ENCODE results near the gene SLC6A19.
A peak's percentile ranks its signal among the peaks of the same experiment; 100 is the strongest.

SLC6A19 gene

DNA sequence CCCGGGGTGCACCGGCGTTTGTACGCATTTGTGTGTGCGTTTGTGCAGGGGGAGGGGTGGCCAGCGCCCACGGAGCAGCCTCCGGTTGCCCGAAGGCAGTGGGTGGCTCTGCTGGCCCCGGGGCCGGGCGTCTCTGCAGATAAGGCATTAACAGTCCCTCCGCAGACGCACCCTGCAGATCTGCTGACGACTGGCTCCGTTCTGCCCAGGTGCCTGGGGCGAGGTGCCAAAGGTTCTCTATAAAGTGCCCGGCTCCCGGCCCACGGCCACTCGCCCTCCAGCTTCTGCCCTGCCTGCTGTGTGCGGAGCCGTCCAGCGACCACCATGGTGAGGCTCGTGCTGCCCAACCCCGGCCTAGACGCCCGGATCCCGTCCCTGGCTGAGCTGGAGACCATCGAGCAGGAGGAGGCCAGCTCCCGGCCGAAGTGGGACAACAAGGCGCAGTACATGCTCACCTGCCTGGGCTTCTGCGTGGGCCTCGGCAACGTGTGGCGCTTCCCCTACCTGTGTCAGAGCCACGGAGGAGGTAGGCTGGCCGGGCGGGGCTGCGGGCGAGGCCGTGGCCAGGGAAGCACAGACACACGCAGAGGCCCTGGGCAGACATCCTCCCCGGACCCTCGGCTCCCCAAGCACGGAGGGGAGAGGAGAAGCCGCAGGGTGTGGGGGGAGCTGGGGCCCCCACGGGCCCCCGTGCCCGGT lies at the start of gene SLC6A19:
TSS of gene SLC6A19 (plus strand) at position 269 of the 699 bp plus-strand sequence. CDS start at position 325, 56 bp downstream.
- Histone ChIP-seq H3K27ac (no peak within 1 kb of the TSS), H3K4me3 (no peak within 1 kb of the TSS)
- TF ChIP-seq CTCF (IDR thresholded peaks at IDR 0.05), result no peak
- DNase-seq (ENCODE audit: low spot score), result no peak

- TF ChIP-seq CTCF (IDR thresholded peaks at IDR 0.05), result no peak
- Histone ChIP-seq H3K27ac (no peak overlapping the region), H3K4me3 (no peak overlapping the region)
- no peak for DNase-seq (ENCODE audit: low spot score)
Measured at GRCh38 chr5:1152156-1152555, 49.2 kb upstream of the SLC6A19 start.

DNA sequence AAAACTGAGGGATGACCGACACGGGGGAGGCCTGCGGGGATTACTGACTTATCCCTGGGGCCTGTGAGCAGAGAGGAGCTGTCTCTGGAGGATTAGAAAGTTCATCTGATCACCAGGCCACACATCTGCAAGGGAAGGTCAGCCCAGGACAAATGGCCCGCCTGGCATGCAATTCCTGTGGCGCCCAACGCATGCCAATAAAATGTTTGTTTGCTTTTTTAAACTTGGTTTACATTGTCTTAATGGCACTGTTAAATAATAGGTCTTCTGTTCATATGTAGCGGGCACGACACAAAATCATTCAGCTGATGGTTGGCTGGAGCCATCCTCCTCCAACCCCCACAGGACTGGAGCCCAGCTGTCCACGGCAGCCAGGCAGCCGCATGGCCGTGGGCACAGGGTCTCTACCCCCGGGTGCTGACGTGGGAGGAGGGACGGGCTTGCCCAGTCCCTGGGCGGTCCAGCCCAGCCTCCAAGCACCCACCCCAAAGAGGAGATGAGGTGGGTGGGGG lies 48.6 kb upstream of the SLC6A19 start:
- Histone ChIP-seq H3K4me3 (no peak overlapping the region), H3K27ac (no peak overlapping the region)
- DNase-seq (ENCODE audit: low spot score), result no peak
- no peak for TF ChIP-seq CTCF (IDR thresholded peaks at IDR 0.05)

GRCh38 chr5:1153428-1153827 lies 48.0 kb upstream of the SLC6A19 start:
- Histone ChIP-seq H3K27ac (no peak overlapping the region), H3K4me3 (no peak overlapping the region)
- DNase-seq (ENCODE audit: low spot score), result no peak
- TF ChIP-seq CTCF (IDR thresholded peaks at IDR 0.05), result no peak

- Histone ChIP-seq H3K27ac (no peak overlapping the region), H3K4me3 (peak overlapping the region; percentile 61)
- TF ChIP-seq CTCF (IDR thresholded peaks at IDR 0.05), result no peak
- DNase-seq (ENCODE audit: low spot score), result no peak
Measured at GRCh38 chr5:1155191-1156032, 46.0 kb upstream of the SLC6A19 start.

DNA sequence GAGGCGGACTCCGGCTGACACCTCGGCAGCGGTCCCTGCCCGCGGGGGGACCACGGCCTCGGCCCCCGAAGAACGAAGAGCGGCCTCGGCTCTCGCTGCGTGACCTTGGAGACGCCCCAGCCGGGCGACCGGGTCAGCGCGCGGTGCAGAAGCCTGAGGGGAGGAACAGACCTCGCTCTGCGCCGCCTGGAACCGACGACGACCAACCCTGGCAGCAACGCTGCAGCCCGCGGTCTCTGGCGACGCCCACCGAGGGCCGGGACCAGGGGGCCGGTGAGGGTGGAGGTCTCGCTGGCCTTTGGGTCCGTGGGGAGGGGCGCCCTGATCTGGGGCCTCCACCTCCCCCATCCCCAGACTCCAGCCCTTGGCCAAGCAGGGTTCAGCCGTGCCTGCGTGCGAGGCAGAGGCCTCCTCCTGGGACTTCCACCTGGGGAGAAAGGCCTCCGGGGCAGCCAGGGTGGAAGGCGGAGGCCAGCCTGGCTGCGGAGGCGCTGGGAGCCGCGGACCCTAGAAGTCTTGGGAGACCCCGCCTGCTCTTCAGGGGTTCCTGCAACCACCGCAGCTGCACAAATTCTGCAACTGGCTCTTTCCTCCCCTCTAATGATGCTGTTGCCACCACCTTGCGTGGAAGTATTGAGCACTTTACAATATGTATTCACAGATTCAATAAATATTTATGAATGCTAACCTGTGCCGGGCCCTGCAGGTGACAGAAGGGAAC lies 45.2 kb upstream of the SLC6A19 start:
- no peak for DNase-seq (ENCODE audit: low spot score)
- peak overlapping the region; percentile 61 for H3K4me3 ChIP-seq
- TF ChIP-seq CTCF (IDR thresholded peaks at IDR 0.05), result no peak
- H3K27ac ChIP-seq, result no peak overlapping the region

Measured in coronary artery (tissue), 2 donors.